ENCODE measurements around the gene C3orf85.

The C3orf85 gene

GRCh38 chr3:109187390-109187789 lies 50.9 kb downstream of the C3orf85 start:
- no peak overlapping the region for H3K27ac ChIP-seq
- H3K4me1 ChIP-seq (ENCODE audit: control insufficient read depth in 1 of 2, insufficient read depth in 1 of 2, low read depth in 1 of 2, low read length in 1 of 2): no peaks in the 10 kb centered on the region
- no peaks in the 10 kb centered on the region for H3K9me3 ChIP-seq
- no peak for TF ChIP-seq CTCF (IDR thresholded peaks at IDR 0.05)
- no peaks in the 10 kb centered on the region for H3K27me3 ChIP-seq
- no peak overlapping the region for H3K4me3 ChIP-seq (ENCODE audit: low read depth in 1 of 2, low read length in 1 of 2)
- H3K36me3 ChIP-seq: no peaks in the 10 kb centered on the region

DNA sequence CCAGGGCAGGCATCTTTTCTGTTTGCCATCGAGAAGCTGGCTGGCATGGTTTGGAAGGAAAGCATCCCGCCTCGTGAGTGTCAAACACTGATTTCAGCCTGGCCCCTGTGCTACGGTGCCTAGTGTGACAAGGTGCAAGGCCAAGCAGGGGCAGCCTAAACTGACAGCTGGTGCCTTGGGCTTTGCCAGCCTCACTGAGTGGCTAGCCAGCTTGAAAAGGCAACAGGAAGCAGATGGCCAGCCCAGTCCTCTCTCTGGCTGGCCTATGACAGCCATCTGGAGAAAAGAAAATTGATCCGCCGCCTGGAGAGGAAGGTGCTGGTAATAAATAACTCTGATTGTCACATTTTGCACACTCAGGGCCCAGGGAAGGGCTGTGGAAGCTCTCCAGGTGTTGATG lies 52.2 kb downstream of the C3orf85 start:
- H3K4me3 ChIP-seq (ENCODE audit: low read depth in 1 of 2, low read length in 1 of 2): no peak overlapping the region
- H3K4me1 ChIP-seq (ENCODE audit: control insufficient read depth in 1 of 2, insufficient read depth in 1 of 2, low read depth in 1 of 2, low read length in 1 of 2): no peaks in the 10 kb centered on the region
- no peak for TF ChIP-seq CTCF (IDR thresholded peaks at IDR 0.05)
- no peaks in the 10 kb centered on the region for H3K27me3 ChIP-seq
- no peaks in the 10 kb centered on the region for H3K9me3 ChIP-seq
- no peak overlapping the region for H3K27ac ChIP-seq
- H3K36me3 ChIP-seq: no peaks in the 10 kb centered on the region

- TF ChIP-seq CTCF (IDR thresholded peaks at IDR 0.05): no peak
- no peaks in the 10 kb centered on the region for H3K4me1 ChIP-seq (ENCODE audit: control insufficient read depth in 1 of 2, insufficient read depth in 1 of 2, low read depth in 1 of 2, low read length in 1 of 2)
Observed at GRCh38 chr3:109191421-109191820, 54.9 kb downstream of the C3orf85 start.

GRCh38 chr3:109195815-109196214 lies 59.3 kb downstream of the C3orf85 start:
- no peak for TF ChIP-seq CTCF (IDR thresholded peaks at IDR 0.05)
- no peaks in the 10 kb centered on the region for H3K27me3 ChIP-seq
- H3K4me1 ChIP-seq (ENCODE audit: control insufficient read depth in 1 of 2, insufficient read depth in 1 of 2, low read depth in 1 of 2, low read length in 1 of 2): no peaks in the 10 kb centered on the region
- H3K27ac ChIP-seq: no peak overlapping the region
- no peak overlapping the region for H3K4me3 ChIP-seq (ENCODE audit: low read depth in 1 of 2, low read length in 1 of 2)
- no peaks in the 10 kb centered on the region for H3K36me3 ChIP-seq
- H3K9me3 ChIP-seq: no peaks in the 10 kb centered on the region

More at GRCh38 chr3:109191421-109191820, 54.9 kb downstream of the C3orf85 start:
- no peaks in the 10 kb centered on the region for H3K9me3 ChIP-seq
- no peaks in the 10 kb centered on the region for H3K27me3 ChIP-seq
- H3K36me3 ChIP-seq: no peaks in the 10 kb centered on the region
- H3K27ac ChIP-seq: no peak overlapping the region
- no peak overlapping the region for H3K4me3 ChIP-seq (ENCODE audit: low read depth in 1 of 2, low read length in 1 of 2)
